IPS DF 4.7 (cell line): ENCODE data around the gene ATP10B.

Experiments used
- DNase-seq: peaks from one replicate; pipeline ENCODE4 v3.0.0-alpha.2; 2013; ENCODE audit warnings: low spot score; ENCODE audit errors: extremely low read depth

ATP10B gene

GRCh38 chr5:160692271-160692670 lies 159.7 kb downstream of the ATP10B start:
- no peak for DNase-seq

GRCh38 chr5:160685695-160686094 lies 166.3 kb downstream of the ATP10B start:
- no peak for DNase-seq

GRCh38 chr5:160685219-160685618 lies 166.8 kb downstream of the ATP10B start:
- no peak for DNase-seq

DNA sequence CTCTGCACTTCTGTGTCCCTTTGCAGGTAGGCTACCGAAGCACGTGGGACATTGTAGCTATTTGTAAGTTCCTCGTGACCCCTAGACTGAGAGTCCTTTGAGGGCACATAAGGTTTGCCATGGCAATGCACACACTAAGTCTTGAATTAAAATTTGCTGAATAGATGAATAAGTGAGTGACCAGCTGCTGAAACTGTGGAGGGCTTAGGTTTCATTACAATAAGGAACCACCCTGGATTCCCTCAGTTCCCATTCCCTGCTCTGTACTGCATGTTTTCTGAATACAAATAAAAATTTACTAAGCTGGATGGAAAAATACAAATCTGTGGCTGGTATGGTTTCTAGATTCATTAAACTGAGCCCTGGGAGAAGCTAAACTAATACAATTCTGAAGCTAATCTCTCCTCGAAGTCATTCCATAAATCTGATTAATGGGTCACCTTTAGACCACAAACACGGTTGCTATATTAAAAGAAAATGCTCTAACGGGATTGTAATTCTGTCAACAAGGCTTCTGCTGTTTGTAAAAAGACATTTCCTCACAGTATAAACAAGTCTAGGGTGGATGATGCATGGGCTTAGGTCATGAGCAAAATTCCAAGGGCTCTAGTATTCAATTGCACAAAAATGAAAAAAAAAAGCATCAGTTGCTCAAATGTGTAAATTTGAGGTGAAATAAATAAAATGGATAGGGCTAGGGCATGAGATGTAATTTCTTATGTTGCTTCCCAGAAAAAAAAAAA lies 172.3 kb downstream of the ATP10B start:
- DNase-seq, result no peak

DNA sequence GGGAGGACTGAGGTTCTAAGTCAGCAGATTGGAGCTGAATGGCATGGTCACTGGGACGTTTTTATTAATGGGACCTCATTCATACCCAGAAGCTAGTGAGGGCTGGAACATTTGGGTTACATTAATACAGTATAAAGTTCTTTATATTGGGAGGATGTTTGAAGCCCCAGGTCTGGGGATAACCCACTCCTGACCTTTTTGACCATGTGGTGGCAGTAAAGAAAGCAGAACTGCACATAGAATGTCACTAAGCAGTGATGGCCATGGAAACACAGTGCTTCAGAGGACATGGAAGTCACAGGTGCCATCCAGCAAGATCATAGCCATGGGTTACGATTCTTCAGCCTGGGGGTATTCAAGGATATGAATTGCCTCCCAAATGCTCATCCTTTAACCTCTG lies 176.0 kb downstream of the ATP10B start:
- DNase-seq, result no peak

- no peak for DNase-seq
Observed at GRCh38 chr5:160674901-160675300, 177.1 kb downstream of the ATP10B start.

DNA sequence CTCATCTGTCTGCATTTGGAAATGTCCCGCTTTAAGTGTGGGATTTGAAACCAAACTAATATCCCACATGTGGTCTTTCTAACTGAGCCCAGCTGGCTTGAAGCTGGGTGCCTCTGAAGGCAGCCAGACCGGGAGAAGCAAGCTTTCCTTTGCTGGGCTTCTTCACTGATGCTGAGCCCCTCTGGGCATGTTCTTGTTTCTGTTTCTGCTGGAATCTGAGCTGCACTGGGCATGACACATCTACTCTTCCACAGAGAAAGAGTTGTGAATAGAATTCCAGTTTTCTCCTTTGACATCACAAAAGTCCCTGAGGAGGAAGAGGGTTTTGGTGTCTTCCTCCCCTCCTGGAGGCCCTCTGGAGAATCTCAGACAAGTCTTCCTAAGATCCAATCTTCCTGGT lies 179.5 kb downstream of the ATP10B start:
- DNase-seq, result no peak

DNA sequence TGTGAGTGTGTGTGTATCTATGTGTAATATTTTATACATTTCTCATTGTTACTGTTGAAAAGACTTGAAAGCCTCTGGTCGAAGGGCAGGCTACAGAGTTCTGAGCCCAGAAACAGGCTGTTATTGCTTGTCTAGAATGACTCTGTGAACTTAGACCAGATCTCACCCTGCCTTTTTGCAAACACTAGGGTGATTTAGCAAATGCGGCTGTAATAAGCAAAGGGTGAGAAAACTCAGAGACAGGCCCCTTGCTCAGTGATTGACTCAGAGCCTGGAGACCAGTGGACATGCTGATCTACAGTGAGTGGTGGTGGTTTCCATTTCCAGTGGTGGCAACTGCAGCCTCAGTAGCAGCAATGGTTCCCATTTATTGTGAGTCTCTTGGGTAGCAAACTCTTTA lies 183.7 kb downstream of the ATP10B start:
- DNase-seq, result no peak

DNA sequence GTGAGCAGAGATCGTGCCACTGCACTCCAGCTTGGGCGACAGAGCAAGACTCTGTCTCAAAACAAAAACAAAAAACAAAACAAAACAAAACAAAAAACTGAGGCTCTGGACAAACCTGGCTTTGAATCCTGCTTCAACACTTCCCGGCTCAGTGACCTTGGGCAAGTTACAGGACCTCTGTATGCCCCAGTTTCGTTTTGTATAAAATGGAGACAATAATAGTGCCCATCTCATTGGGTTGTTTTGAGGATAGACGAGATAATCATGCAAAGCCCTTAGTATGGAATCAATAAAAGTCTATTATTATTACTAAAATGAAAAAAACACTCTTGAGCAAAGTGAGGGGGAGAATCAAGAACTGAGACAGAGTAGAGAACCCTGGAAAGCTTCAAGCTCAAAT lies 184.9 kb downstream of the ATP10B start:
- no peak for DNase-seq

GRCh38 chr5:160665460-160665859 lies 186.6 kb downstream of the ATP10B start:
- DNase-seq, result no peak

- DNase-seq, result no peak
Observed at GRCh38 chr5:160660132-160660531, 191.9 kb downstream of the ATP10B start.

DNA sequence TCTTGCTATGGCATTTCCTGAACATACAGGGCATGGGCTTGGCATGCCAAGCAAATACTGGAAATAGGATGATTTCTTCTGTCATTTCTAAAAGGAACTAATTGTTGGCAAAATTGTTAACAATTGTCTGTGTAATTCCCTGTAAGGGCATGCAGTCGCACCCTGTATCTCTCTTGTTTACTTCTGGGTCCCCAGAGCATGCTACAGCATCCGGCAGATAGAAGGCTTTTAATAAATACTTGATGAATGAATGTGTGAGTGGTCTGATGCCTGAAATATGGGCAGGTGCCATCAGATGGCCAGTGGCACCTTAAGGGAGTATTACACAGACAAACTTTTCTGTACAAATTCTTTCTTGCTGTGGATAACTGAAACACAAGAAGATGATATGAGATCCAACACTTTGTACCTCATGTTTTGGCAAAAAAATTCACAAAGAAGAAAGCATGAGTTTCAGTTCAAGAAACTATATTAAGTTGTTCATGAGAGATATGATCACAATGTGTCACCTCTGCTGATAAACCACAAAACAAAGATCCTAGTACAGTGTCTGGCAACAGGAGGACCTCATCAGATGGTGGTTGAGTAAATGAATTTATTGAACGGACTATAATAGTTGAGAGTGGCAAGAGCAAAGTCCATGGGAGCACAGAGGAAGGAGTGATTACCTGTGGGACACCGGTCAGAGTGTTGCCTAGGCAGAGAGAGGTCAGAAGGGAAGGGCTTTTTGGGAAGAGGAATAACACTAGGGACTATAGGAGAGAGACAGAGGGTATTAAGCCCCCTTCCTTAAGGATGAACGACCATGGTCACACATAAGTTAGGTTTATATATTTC lies 194.2 kb downstream of the ATP10B start:
- DNase-seq, result no peak

DNA sequence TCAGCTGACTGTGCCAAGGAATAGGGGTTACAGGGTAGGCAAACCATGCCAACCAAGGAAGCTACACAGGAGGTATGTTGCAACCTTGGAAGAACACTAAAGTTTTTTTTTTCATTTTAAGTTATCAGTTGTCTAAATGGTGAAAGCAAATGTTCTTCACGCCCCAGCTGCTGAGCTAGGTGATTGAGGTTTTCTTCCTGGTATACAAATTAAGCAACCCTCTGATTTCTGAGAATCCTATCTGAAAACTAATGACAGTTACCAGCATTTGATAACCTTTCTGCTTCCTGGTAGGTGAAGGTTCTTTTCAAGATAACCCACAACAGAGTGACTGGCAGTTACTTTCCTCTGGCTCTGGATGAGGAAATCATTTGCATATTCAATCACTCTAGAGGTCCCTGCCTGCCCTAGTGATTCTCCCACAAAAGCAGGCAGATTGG lies 194.9 kb downstream of the ATP10B start:
- DNase-seq, result no peak

DNA sequence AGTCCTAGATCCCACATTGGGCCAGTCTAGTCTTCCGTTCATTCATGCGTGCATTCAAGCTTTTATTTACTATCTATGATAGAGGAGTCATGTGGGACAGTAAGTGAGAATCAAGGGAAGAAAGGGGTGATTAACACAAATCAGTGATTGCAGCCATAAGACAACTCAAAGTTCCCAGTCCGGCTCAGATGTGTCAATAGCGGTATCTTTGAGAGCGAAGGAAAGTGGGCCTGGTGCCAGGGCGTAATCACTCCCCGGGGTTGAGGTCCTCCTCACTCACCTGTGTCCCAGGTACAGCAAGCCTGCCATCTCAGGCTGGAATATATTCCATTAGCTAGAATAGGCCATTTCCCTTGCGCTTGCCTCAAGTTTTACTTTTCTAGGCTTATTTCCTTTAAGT lies 196.3 kb downstream of the ATP10B start:
- DNase-seq, result no peak

DNA sequence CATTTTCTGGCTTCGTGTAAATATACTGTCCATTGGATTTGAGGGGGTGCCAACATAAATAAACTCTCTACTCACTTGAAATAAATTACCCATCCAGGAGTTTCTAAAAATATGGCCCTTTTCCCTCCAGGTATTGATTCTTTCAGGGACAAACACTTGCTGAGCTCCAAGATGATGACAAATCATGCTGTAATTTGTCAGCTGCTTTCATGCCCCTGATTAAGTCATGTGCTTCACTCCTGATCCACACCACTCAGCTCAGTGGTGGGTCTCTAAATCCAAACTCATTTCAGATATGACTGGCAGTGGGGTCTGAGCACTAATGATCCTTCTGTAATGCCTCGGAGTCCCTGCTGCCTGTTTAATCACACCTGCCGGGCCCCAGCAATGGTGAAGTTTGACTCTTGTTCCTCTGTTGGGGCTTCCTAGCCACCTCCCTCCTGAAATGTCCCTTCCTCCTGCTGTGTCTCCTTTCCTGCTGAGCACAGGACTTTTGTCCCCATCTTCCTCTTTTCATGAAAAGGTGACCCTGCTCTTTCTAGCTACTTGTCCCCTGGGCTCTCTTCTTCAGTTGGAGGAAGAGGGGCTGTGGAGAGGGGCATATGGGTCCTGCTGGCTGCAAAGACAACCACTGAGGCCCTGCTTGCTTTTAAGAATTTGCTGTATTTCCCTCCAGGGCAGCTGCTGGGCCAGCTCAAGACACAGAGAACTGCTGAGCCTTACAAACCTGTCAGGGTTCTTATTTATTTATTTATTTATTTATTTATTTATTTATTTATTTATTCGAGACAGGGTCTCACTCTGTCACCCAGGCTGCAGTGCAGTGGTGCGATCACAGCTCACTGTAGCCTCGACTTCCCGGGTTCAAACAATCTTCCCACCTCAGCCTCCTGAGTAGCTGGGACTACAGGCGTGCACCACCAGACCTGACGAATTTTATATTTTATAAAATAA lies 200.0 kb downstream of the ATP10B start:
- DNase-seq, result no peak

GRCh38 chr5:160649304-160649703 lies 202.7 kb downstream of the ATP10B start:
- DNase-seq, result no peak

DNA sequence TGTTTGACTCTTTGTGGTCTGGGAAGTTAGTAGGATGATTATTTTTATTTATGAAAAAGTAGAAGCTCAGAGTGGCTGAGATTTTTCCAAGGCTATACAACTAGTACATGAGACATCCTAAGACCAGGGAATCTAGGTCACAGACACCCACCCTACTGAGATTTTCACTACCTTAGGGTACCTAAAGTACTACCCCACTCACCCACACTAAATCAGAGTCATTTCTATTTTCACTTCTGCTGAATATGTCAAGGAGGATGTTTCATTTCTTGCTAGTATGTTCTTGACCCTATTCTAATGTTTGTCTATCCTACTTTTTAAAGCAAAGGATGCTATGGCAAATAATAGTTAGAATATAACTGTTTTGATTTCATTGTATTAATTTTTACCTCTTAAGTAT lies 206.0 kb downstream of the ATP10B start:
- no peak for DNase-seq

DNA sequence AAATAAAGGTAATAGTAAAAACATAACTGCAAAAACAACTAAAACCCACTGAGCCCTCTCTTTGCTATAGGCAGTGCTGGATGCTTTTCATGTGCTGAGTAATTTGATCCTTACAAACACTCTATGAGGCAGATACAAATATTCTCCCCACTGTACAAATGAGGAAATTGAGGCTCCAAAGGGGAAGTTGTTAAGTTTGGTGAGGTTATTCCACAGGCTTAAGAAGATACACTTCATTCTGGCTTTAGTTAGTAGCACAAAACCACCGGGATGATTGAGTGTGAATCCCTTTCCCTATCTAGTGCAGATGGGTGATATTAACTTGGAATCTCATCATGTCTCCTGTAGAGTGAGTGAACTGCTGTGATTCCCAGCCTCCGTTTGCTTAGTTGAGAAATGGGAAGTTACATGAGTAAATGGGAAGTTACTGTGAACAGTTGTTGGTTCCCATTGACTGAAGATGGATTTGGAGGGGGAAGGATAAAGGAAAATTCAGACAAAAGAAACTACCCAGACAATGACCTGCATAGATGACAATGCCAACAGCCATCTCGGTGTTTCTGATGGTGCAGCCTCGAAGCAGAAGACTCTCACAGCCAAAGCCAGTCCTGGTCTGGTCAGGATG lies 208.3 kb downstream of the ATP10B start:
- no peak for DNase-seq

DNA sequence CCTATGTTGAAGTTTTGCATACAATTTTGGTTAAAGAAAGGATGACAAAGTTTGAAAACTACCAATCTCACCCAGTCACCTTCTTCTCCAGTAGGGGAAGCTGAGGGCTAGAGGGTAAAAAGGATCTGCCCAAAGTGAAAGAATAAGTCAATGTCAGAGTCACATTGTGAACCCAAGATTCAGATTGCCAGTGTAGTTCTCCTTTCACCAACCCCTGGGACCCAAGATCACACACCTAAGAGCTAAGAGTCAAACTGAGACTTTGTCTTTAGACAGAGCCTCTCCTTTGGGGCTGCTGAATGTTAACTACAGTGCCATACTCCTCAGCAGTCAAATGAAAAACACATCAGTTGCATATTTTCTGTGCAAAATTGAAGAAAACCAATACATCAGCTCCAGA lies 210.6 kb downstream of the ATP10B start:
- no peak for DNase-seq

DNA sequence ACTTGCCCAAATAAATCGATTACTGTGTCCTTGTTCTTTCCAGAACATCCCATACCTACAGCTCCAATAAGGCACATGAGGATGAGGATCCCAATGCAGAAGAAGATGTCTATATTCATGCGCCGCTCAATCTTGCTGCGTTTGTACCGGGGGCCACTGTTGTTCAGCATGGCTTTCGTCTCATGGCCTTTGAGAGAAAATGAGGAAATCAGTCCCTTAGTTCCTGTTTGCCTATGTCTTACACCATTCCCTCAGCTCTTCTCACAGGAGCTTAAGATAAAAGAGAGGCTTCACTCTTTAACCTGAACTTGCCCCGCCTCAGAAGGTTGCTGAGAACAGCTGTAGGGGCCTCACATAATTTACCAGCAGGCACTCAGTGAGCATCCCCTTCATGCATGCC lies 211.6 kb downstream of the ATP10B start:
- DNase-seq, result no peak

DNA sequence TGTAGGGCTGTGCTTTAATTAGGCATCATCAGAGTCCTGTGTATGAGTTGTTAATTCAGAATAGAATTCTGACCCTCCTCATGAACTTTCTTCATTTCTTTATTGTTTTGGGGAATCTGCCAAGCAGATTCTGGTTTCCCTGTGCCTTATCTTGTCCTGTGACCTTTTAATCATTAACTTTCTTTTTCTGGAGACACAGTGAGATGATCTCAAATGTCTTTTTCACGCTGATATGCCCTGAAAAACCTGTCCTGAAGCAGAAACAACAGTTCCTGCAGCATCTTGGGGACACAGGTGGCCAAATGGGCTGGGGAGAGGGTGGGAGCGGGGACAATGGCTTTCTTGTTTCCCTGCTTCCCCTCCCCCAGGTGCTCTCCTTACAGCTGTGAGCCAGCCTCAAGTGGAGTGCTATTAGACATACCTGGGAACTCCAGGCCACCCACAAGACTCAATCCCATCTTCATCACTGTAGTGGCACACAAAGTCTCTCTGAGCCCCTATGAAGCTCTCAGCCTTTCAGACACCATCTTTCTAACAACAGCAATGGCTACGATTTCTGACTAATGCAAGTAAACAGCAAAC lies 213.8 kb downstream of the ATP10B start:
- DNase-seq, result no peak
